Colon (tissue), 2 donors: ENCODE data around the gene DNASE1L3.

Experiments
- FAIRE-seq: peaks from 2 replicates; lab custom pipeline; 2012; peaks lifted over from hg19 to GRCh38; lab: Jason Lieb, UNC
- donor health status: control.
- donor health status: control.

The DNASE1L3 gene

DNA sequence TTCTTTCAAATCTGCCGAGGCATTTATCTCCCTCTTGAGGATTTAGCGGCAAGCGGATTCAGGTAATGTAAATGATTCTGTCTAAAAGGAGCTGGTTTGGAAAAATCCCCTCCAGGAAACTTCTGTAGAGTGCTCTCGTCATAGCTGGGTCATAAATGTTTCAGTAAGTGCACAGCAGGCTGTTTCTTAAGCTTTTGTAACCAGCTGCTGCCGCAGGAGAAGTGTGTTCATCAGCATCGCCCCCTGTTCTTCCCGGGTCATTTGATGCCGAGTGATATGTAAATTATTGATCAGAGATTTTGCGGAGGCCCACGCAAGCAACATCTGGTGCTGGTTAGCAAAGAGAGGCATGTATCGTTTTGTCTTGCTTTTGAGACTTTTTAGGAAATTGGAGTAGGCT is 53.1 kb downstream of the DNASE1L3 start:
- FAIRE-seq, result no peak

DNA sequence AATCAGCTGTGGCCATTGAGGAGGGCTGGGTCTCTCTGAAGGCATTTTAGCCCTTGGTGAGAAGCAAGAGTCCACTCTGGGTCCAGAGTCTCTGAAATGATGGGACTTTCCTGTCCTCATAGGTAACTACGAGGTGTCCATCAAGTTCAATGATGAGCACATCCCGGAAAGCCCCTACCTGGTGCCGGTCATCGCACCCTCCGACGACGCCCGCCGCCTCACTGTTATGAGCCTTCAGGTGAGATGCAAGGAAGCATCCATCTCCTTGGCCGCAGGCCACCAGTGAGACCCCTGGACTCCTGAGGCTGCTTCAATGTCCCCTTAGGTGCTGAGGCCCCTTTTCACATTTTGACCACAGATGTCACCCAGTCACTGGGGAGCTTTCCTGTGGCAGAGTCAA is 54.9 kb downstream of the DNASE1L3 start:
- no peak for FAIRE-seq

- FAIRE-seq, result no peak
Observed at GRCh38 chr3:58154626-58155449, 55.9 kb downstream of the DNASE1L3 start.

GRCh38 chr3:58153371-58153770 is 57.4 kb downstream of the DNASE1L3 start:
- FAIRE-seq, result no peak

- no peak for FAIRE-seq
Observed at GRCh38 chr3:58152225-58153015, 58.4 kb downstream of the DNASE1L3 start.

GRCh38 chr3:58151637-58152036 is 59.1 kb downstream of the DNASE1L3 start:
- FAIRE-seq, result no peak

DNA sequence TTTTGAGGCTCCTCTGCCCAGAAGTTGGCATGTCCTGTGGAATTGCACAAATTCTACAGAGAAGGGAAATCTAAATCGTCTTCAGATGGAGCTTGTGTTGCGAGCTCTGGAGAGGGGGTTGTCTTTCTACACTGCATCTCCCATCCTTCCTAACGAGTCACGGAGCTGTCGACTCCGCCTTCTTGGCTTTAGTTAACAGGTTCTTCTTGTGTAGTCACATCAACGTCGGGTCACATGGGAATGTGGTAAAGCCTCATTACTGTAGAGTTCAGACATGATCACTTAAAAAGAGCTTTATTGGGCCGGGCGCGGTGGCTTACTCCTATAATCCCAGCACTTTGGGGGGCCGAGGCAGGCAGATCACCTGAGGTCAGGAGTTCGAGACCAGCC is 60.0 kb downstream of the DNASE1L3 start:
- FAIRE-seq, result no peak

- no peak for FAIRE-seq
Observed at GRCh38 chr3:58150130-58150809, 60.5 kb downstream of the DNASE1L3 start.

DNA sequence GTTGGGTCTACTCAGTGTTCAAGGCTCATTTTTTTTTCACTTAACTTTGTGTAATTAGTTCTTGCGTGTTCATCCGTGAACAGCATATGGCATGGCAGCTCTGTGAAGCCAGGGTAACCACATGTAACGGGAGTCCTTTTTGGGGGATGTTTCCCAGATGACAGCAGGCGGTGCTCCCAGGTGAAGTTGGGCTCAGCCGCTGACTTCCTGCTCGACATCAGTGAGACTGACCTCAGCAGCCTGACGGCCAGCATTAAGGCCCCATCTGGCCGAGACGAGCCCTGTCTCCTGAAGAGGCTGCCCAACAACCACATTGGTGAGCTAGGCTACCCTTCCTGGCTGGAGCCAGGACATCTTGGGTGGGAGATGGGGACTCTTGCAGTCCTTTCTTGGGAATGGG is 62.7 kb downstream of the DNASE1L3 start:
- FAIRE-seq, result no peak

DNA sequence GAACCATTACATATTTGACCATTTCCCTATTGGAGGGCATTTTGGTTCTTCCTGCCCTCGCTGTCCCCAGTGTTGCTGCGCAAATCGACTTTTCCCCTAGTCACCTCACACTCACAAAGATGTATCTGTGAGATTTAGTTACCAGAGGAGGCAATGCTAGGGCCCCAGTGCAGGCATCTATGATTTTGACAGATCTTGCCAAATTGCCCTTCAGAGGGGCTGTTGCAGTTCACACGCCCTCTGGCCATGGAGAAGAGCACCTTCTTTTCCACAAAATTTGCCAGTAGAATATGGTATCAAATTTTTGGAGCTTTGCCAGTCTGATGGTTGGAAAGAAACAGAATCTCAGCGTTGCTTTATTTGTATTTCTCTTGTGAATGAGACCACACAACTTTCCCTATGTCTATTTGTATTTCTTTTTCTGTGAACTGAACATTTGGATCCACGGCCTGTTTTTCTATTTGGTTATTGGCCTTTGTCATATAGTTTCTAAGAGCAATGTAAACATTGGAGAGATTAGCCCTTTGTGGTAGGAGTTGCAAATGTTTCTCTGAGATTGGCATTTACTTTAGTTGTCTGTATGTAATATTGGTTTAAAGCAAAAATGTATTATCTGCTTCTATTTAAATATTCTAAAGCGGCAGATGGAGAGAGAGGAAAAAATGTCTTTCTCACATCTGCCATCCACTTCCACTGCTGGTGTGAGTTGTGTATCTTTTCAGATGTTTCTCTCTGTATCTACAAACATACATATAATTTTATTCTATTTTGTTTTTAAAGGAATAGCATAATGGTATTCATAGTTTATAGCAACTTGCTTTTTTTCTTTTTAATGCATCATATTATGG is 66.1 kb downstream of the DNASE1L3 start:
- FAIRE-seq, result no peak

GRCh38 chr3:58143417-58144055 is 67.2 kb downstream of the DNASE1L3 start:
- no peak for FAIRE-seq
